ENCODE measurements around the gene RAI1. TPM values are rescaled to one million over a fixed set of nuclear protein-coding genes. Genes with fewer than 3 reads are reported as not detected.

RAI1 gene
- total and polyA plus RNA-seq, 2 of the 13 experiments (the other 11 are each of a cell fraction or from before 2014, with no cell fraction given), result 3.4 to 5.2 TPM

GRCh38 chr17:17830740-17831207 lies 149.5 kb downstream of the RAI1 start (continued):
- TF ChIP-seq, protein P1, sequence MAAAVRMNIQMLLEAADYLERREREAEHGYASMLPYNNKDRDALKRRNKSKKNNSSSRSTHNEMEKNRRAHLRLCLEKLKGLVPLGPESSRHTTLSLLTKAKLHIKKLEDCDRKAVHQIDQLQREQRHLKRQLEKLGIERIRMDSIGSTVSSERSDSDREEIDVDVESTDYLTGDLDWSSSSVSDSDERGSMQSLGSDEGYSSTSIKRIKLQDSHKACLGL (CRISPR knock-in tag; IDR thresholded peaks at IDR 0.05), result peak; percentile 99; the same call in 1 of the 2 replicates
- TF ChIP-seq ZNF3 (CRISPR knock-in tag; IDR thresholded peaks at IDR 0.05), result no peak
- no peak for TF ChIP-seq ZFP90 (CRISPR knock-in tag; IDR thresholded peaks at IDR 0.05; ENCODE audit: borderline replicate concordance)
- TF ChIP-seq SMARCC2 (IDR thresholded peaks at IDR 0.05), result no peak
- TF ChIP-seq ZNF101 (CRISPR knock-in tag; IDR thresholded peaks at IDR 0.05; ENCODE audit: borderline replicate concordance, low read depth), result no peak
- no peak for TF ChIP-seq SNAI1 (CRISPR knock-in tag; IDR thresholded peaks at IDR 0.05; ENCODE audit: borderline replicate concordance)
- TF ChIP-seq ZNF569 (CRISPR knock-in tag; IDR thresholded peaks at IDR 0.05; ENCODE audit: borderline replicate concordance), result no peak
- no peak for TF ChIP-seq ZNF354B (CRISPR knock-in tag; IDR thresholded peaks at IDR 0.05)
- no peak for TF ChIP-seq ELK4 (CRISPR knock-in tag; IDR thresholded peaks at IDR 0.05; ENCODE audit: borderline replicate concordance)
- TF ChIP-seq ZNF549 (CRISPR knock-in tag; IDR thresholded peaks at IDR 0.05), result no peak
- TF ChIP-seq HOXA9 (CRISPR knock-in tag; IDR thresholded peaks at IDR 0.05; ENCODE audit: borderline replicate concordance), result no peak
- no peak for TF ChIP-seq FOXM1 (CRISPR knock-in tag; IDR thresholded peaks at IDR 0.05)
- TF ChIP-seq ZNF224 (CRISPR knock-in tag; IDR thresholded peaks at IDR 0.05), result no peak
- TF ChIP-seq ZSCAN25 (CRISPR knock-in tag; IDR thresholded peaks at IDR 0.05), result peak; percentile 26; the same call in 1 of the 2 replicates
- no peak for TF ChIP-seq TAF15 (IDR thresholded peaks at IDR 0.05; ENCODE audit: low read depth, low read length, poor library complexity, severe bottlenecking)
- peak; percentile 71; the same call in 1 of the 2 replicates for TF ChIP-seq SMAD3 (CRISPR knock-in tag; IDR thresholded peaks at IDR 0.05)
- peak; percentile 87 for TF ChIP-seq RBAK (CRISPR knock-in tag; IDR thresholded peaks at IDR 0.05)
- TF ChIP-seq ZKSCAN1 (IDR thresholded peaks at IDR 0.05; ENCODE audit: low read length), result no peak
- TF ChIP-seq FOXA1 (IDR thresholded peaks at IDR 0.05), result no peak
- TF ChIP-seq FOXA1 (CRISPR knock-in tag; IDR thresholded peaks at IDR 0.05), result peak; percentile 85
- TF ChIP-seq ZNF564 (CRISPR knock-in tag; IDR thresholded peaks at IDR 0.05), result no peak; the same call in 1 of the 2 replicates
- no peak for TF ChIP-seq CBX1 (IDR thresholded peaks at IDR 0.05; ENCODE audit: low read depth)
- peak; percentile 73; the same call in 1 of the 2 replicates for TF ChIP-seq ZNF670 (CRISPR knock-in tag; IDR thresholded peaks at IDR 0.05; ENCODE audit: borderline replicate concordance)
- peak; percentile 100 for TF ChIP-seq MNT (IDR thresholded peaks at IDR 0.05)
- TF ChIP-seq PAWR (CRISPR knock-in tag; IDR thresholded peaks at IDR 0.05; ENCODE audit: borderline replicate concordance), result no peak
- TF ChIP-seq, protein P2, sequence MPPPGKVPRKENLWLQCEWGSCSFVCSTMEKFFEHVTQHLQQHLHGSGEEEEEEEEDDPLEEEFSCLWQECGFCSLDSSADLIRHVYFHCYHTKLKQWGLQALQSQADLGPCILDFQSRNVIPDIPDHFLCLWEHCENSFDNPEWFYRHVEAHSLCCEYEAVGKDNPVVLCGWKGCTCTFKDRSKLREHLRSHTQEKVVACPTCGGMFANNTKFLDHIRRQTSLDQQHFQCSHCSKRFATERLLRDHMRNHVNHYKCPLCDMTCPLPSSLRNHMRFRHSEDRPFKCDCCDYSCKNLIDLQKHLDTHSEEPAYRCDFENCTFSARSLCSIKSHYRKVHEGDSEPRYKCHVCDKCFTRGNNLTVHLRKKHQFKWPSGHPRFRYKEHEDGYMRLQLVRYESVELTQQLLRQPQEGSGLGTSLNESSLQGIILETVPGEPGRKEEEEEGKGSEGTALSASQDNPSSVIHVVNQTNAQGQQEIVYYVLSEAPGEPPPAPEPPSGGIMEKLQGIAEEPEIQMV (CRISPR knock-in tag; IDR thresholded peaks at IDR 0.05; ENCODE audit: low read depth), result no peak; the same call in 1 of the 2 replicates
- TF ChIP-seq ZNF451 (CRISPR knock-in tag; IDR thresholded peaks at IDR 0.05), result peak; percentile 82; the same call in 1 of the 2 replicates
- TF ChIP-seq CCAR2 (optimal IDR thresholded peaks at IDR 0.05; ENCODE audit: low read depth, low read length), result no peak

Data from HepG2 (cell line).